ENCODE measurements around the gene HIPK1. TPM values are rescaled to one million over a fixed set of nuclear protein-coding genes. Genes with fewer than 3 reads are reported as not detected.

The HIPK1 gene
- total and polyA plus RNA-seq, 4 experiments from 2014 or later = 4.4 to 110 (median 62.1) TPM

DNA sequence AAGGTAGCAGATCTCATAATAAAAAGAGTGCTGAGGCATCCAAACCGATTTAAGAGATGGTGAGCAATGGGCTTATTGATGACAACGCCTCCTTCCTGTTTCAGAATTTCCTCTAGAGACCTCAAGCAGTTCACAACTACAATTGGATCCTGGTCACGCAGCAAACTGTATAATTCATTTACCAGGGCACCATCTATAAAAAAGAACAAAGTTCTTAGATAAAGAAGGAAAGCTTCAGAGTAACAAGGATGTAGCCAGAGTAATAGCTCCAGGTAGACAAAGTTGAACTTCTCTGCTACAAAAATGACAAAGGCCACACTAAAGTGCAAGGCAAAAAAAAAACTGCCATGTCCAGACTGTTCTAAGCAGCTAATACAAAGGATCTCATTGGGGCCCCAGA lies 27.9 kb upstream of the HIPK1 start:
- DNase-seq = no peak
- H3K36me3 ChIP-seq (ENCODE audit: insufficient read depth, low read length) = peaks cover 42% of the 10 kb centered on the region
- ChIA-PET CTCF (ENCODE audit: partially characterized antibody) (interaction anchor here (8.4 kb wide), 1 partner anchor 29 kb away, joined by 103 read pairs; the partner anchor contains the start of gene HIPK1), POLR2A (ENCODE audit: partially characterized antibody) (interaction anchor here (1.2 to 1.4 kb wide), 3 partner anchors 29 to 89 kb away, joined by 3 to 5 read pairs (median 5); partner anchors contain the start of gene RSBN1)
- H3K27ac Mint-ChIP-seq = peak overlapping the region in 6 of 7 donors; percentile 36 to 96 (median 72)
- H3K4me3 ChIP-seq (ENCODE audit: low read length in 2 of 2) = no peak overlapping the region
- H3K27me3 Mint-ChIP-seq = no peaks in the 10 kb centered on the region
- intact Hi-C loops (cut with micrococcal nuclease) = loop anchor here (10.0 kb wide), 1 partner anchor 826 kb away; the partner anchor contains the start of gene LRIG2
- peaks cover 49% of the 10 kb centered on the region for H3K4me1 ChIP-seq (ENCODE audit: insufficient read depth, low read length)
- no peaks in the 10 kb centered on the region for H3K27me3 ChIP-seq (ENCODE audit: insufficient read depth, low read length)
- peaks cover 40 to 79% (median 67%) of the 10 kb centered on the region in 4 donors for H3K4me1 Mint-ChIP-seq
- H3K9me3 ChIP-seq (ENCODE audit: control insufficient read depth in 1 of 2, low read length in 2 of 2) = no peaks in the 10 kb centered on the region
- peak overlapping the region in 2 of 8 donors; percentile 37 to 55 for H3K4me3 Mint-ChIP-seq
- peaks cover 56 to 76% of the 10 kb centered on the region in 2 donors for H3K36me3 Mint-ChIP-seq
- H3K9me3 Mint-ChIP-seq = no peaks in the 10 kb centered on the region
- no peak overlapping the region for H3K27ac ChIP-seq (ENCODE audit: low read depth, low read length)

DNA sequence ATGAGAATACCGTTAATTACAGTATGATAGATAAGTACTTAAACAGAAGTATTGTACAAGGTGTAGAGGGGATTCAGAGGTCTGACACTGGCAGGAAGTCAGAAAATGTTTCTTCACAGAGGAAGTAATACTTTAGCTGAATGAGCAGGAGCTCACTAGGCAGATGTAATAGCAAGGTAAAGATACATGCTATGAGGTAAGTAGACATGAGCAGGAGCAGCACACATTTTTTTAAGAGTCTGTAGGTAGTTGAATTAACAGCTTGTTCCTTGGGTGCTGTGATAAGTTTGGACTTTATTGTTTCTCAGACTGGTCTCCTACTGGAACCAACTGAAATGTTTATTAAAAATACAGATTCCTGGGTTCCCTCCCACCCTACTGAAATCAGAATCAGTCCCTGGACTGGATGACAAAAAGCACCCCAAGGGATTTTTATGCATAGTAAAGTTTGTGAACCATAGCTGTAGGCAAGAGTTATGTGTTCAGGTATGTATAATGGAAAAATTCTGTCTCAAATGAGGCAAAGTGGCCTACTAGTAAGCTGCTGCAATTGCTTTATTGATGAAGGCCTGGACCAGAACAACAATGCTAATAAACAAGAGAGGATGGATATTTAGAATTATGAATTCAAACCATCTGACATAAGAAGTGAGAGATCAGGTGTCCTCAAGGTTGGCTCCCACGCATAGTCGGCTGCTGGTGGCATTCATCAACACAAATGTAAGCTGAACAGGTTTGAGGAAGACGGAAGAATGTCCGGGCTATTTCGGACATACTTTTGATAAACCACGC lies 25.4 kb upstream of the HIPK1 start:
- peak overlapping the region; percentile 96 to 100 (median 100) for H3K27ac Mint-ChIP-seq
- DNase-seq = peak in 4 of 5 donors; percentile 5 to 24 (median 14)
- Histone ChIP-seq H3K36me3 (ENCODE audit: insufficient read depth, low read length) (peaks cover 30% of the 10 kb centered on the region), H3K4me1 (ENCODE audit: insufficient read depth, low read length) (peaks cover 50% of the 10 kb centered on the region), H3K4me3 (ENCODE audit: low read length in 2 of 2) (peak overlapping the region; percentile 39 to 68), H3K9me3 (ENCODE audit: control insufficient read depth in 1 of 2, low read length in 2 of 2) (no peaks in the 10 kb centered on the region), H3K27ac (ENCODE audit: low read depth, low read length) (peak overlapping the region; percentile 96), H3K27me3 (ENCODE audit: insufficient read depth, low read length) (no peaks in the 10 kb centered on the region)
- intact Hi-C loops (cut with micrococcal nuclease) = loop anchor here (1.0 to 10.0 kb wide), 2 partner anchors 32 to 829 kb away; partner anchors contain the start of genes LRIG2 and PTPN22
- H3K4me1 Mint-ChIP-seq = peaks cover 38 to 84% (median 56%) of the 10 kb centered on the region in 4 donors
- peaks cover 43 to 61% of the 10 kb centered on the region in 2 donors for H3K36me3 Mint-ChIP-seq
- CTCF ChIA-PET (ENCODE audit: partially characterized antibody) = interaction anchor here (0.7 to 8.4 kb wide), 27 partner anchors 10 to 122 kb away, joined by 3 to 103 read pairs (median 5); partner anchors contain the start of genes BCL2L15, HIPK1 and RSBN1
- H3K9me3 Mint-ChIP-seq = no peaks in the 10 kb centered on the region
- POLR2A ChIA-PET (ENCODE audit: partially characterized antibody) = interaction anchor here (0.7 to 5.8 kb wide), 31 partner anchors 8 to 854 kb away, joined by 3 to 277 read pairs (median 7); partner anchors contain the start of genes BCL2L15, CSDE1, HIPK1 and PHTF1
- H3K27me3 Mint-ChIP-seq = no peaks in the 10 kb centered on the region
- peak overlapping the region; percentile 94 to 100 (median 99) for H3K4me3 Mint-ChIP-seq

DNA sequence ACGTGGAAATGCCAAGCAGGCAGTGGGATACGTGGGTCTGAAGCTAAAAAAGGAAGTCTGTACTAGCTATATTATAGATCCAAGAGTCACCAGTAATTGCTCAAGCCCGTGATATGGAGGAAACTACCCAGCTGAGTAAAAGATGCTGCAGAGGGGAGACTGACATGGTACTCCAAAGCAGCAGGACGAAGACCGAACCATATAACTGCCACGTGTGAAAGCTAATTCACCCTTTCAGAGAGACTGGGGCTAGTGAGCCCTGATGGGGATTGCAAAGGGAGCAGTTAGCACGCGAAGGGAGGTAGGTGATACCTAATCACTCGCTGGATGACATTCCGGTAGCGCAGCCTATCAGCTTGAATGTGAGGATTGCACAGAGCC lies 24.8 kb upstream of the HIPK1 start:
- Histone ChIP-seq H3K27me3 (ENCODE audit: insufficient read depth, low read length) (no peaks in the 10 kb centered on the region), H3K9me3 (ENCODE audit: control insufficient read depth in 1 of 2, low read length in 2 of 2) (no peaks in the 10 kb centered on the region), H3K36me3 (ENCODE audit: insufficient read depth, low read length) (peaks cover 25% of the 10 kb centered on the region), H3K4me1 (ENCODE audit: insufficient read depth, low read length) (peaks cover 45% of the 10 kb centered on the region), H3K4me3 (ENCODE audit: low read length in 2 of 2) (peak overlapping the region; percentile 39 to 68), H3K27ac (ENCODE audit: low read depth, low read length) (peak overlapping the region; percentile 96)
- DNase-seq = no peak
- POLR2A ChIA-PET (ENCODE audit: partially characterized antibody) = interaction anchor here (0.7 to 5.8 kb wide), 31 partner anchors 8 to 853 kb away, joined by 3 to 277 read pairs (median 7); partner anchors contain the start of genes BCL2L15, CSDE1, HIPK1 and PHTF1
- H3K4me1 Mint-ChIP-seq = peaks cover 38 to 80% (median 51%) of the 10 kb centered on the region in 4 donors
- H3K36me3 Mint-ChIP-seq = peaks cover 40 to 58% of the 10 kb centered on the region in 2 donors
- CTCF ChIA-PET (ENCODE audit: partially characterized antibody) = interaction anchor here (0.7 to 8.4 kb wide), 25 partner anchors 9 to 123 kb away, joined by 3 to 103 read pairs (median 6); partner anchors contain the start of genes BCL2L15, HIPK1 and RSBN1
- peak overlapping the region; percentile 94 to 100 (median 99) for H3K4me3 Mint-ChIP-seq
- intact Hi-C loops (cut with micrococcal nuclease) = loop anchor here (1.0 to 10.0 kb wide), 2 partner anchors 33 to 829 kb away; partner anchors contain the start of genes LRIG2 and PTPN22
- H3K27ac Mint-ChIP-seq = peak overlapping the region; percentile 96 to 100 (median 100)
- no peaks in the 10 kb centered on the region for H3K9me3 Mint-ChIP-seq
- H3K27me3 Mint-ChIP-seq = no peaks in the 10 kb centered on the region

DNA sequence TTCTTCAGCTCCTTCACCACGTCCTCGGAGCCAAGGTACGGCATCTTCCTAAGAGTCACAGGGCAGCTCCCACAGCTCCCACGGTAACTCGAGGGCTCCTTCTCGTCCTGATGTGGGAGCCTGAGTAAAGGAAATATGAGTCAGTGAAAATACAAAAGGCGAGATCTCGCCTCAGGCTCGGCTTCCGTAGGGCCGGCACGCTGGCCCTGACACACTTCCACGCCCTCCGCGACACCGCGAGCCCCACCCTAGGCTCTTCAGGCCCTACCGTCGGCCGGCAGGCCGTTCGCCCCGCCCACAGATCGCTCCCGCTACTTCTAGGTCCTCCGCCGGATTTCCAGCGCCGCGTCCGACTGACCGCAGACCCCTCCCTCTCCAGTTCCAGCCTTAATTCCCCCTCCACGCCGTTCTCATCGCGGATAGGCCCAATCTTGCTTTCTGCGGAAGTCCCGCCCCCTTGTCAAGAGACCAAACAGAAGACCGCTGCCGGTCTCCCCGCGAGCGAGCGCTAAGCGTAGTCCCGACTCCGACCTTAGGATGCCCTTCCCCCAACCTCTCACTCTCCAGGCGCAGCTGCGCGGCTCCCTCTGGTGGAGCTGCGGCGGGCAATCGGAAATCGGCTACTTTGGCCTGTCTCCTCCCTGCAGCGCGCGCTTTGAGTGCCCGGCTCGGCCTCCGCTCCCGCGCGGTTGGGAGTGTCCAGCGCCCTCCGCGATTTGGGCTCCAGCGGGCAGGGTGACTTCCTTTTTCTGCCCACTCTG lies 24.3 kb upstream of the HIPK1 start, which contains the start of the genes AP4B1 and DCLRE1B:
AP4B1 (minus strand) TSS at position 126 of the 761 bp plus-strand sequence; CDS start at position 44, 82 bp downstream.
DCLRE1B (plus strand) TSS at position 653 of the 761 bp plus-strand sequence. CDS start 261 bp downstream, outside the sequence.
- intact Hi-C loops (cut with micrococcal nuclease) = loop anchor here (1.0 to 10.0 kb wide), 7 partner anchors 24 to 830 kb away; partner anchors contain the start of genes HIPK1, LRIG2, PTPN22 and RSBN1
- POLR2A ChIA-PET (ENCODE audit: partially characterized antibody) = interaction anchor here (0.7 to 5.8 kb wide), 32 partner anchors 8 to 853 kb away, joined by 3 to 277 read pairs (median 6); partner anchors contain the start of genes BCL2L15, CSDE1, HIPK1 and PHTF1
- Histone ChIP-seq H3K9me3 (ENCODE audit: control insufficient read depth in 1 of 2, low read length in 2 of 2) (no peaks in the 10 kb centered on the region), H3K36me3 (ENCODE audit: insufficient read depth, low read length) (peaks cover 19% of the 10 kb centered on the region), H3K4me1 (ENCODE audit: insufficient read depth, low read length) (peaks cover 44% of the 10 kb centered on the region), H3K27me3 (ENCODE audit: insufficient read depth, low read length) (no peaks in the 10 kb centered on the region), H3K4me3 (ENCODE audit: low read length in 2 of 2) (peak within 1 kb of the TSS; percentile 68 to 98), H3K27ac (ENCODE audit: low read depth, low read length) (peak within 1 kb of the TSS; percentile 96)
- CTCF ChIA-PET (ENCODE audit: partially characterized antibody) = interaction anchor here (0.8 to 8.4 kb wide), 24 partner anchors 9 to 832 kb away, joined by 3 to 103 read pairs (median 6); partner anchors contain the start of genes BCL2L15, HIPK1, LRIG2 and RSBN1
- Mint-ChIP-seq H3K36me3 (peaks cover 35 to 55% of the 10 kb centered on the region in 2 donors), H3K27ac (peak within 1 kb of the TSS; percentile 96 to 100 (median 100)), H3K4me1 (peaks cover 36 to 74% (median 47%) of the 10 kb centered on the region in 4 donors), H3K27me3 (no peaks in the 10 kb centered on the region), H3K4me3 (peak within 1 kb of the TSS; percentile 94 to 100 (median 99)), H3K9me3 (no peaks in the 10 kb centered on the region)
- peak; percentile 97 to 99 (median 98) for DNase-seq

DNA sequence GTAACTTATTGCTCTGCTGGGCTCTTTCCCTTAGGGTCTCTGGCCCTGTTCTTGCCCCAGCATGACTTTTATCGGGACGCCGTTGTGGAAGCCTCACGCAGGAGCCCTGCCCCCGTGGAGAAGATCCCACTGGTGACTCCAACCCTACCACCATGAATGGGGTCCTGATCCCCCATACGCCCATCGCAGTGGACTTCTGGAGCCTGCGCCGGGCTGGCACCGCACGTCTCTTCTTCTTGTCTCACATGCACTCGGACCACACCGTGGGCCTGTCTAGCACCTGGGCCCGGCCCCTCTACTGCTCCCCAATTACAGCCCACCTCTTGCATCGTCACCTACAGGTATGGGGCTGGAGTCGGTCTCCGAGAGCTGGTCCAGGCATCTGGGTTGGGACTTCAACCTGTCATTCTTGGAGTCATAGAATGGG lies 23.7 kb upstream of the HIPK1 start:
- POLR2A ChIA-PET (ENCODE audit: partially characterized antibody) = interaction anchor here (0.7 to 5.8 kb wide), 17 partner anchors 15 to 852 kb away, joined by 3 to 277 read pairs (median 14); partner anchors contain the start of genes CSDE1, HIPK1, RSBN1 and TRIM33

More for the DNA sequence above, 23.7 kb upstream of the HIPK1 start:
- no peak for DNase-seq
- H3K4me3 ChIP-seq (ENCODE audit: low read length in 2 of 2) = peak overlapping the region; percentile 68 to 98
- H3K4me1 ChIP-seq (ENCODE audit: insufficient read depth, low read length) = peaks cover 44% of the 10 kb centered on the region
- peaks cover 34 to 72% (median 44%) of the 10 kb centered on the region in 4 donors for H3K4me1 Mint-ChIP-seq
- H3K9me3 ChIP-seq (ENCODE audit: control insufficient read depth in 1 of 2, low read length in 2 of 2) = no peaks in the 10 kb centered on the region
- no peaks in the 10 kb centered on the region for H3K9me3 Mint-ChIP-seq
- intact Hi-C loops (cut with micrococcal nuclease) = loop anchor here (1.0 to 10.0 kb wide), 6 partner anchors 24 to 831 kb away; partner anchors contain the start of genes HIPK1, LRIG2 and RSBN1
- peaks cover 31 to 55% of the 10 kb centered on the region in 2 donors for H3K36me3 Mint-ChIP-seq
- H3K27me3 Mint-ChIP-seq = no peaks in the 10 kb centered on the region
- no peaks in the 10 kb centered on the region for H3K27me3 ChIP-seq (ENCODE audit: insufficient read depth, low read length)
- H3K27ac ChIP-seq (ENCODE audit: low read depth, low read length) = peak overlapping the region; percentile 96
- CTCF ChIA-PET (ENCODE audit: partially characterized antibody) = interaction anchor here (0.9 to 8.4 kb wide), 11 partner anchors 8 to 833 kb away, joined by 3 to 103 read pairs (median 5); partner anchors contain the start of genes HIPK1, LRIG2 and RSBN1
- peak overlapping the region; percentile 96 to 100 (median 100) for H3K27ac Mint-ChIP-seq
- H3K4me3 Mint-ChIP-seq = peak overlapping the region; percentile 94 to 100 (median 99)
- H3K36me3 ChIP-seq (ENCODE audit: insufficient read depth, low read length) = peaks cover 14% of the 10 kb centered on the region

All from CD4-positive, alpha-beta memory T cell (primary cell).